KMS-11 (cell line): ENCODE results near the gene COL15A1.

Source experiments
- H2AFZ ChIP-seq: fragments of 200-600 bp; sonication (generic); 2 replicates; pipeline ENCODE4 v1.6.1; 2016; ENCODE audit warnings: antibody characterized with exemption, mixed run types, low read depth
- H3K27ac ChIP-seq: fragments of 200-600 bp; sonication (generic); 2 replicates; pipeline ENCODE4 v1.6.1; 2016; ENCODE audit warnings: mild to moderate bottlenecking, mixed run types
- H3K27me3 ChIP-seq: fragments of 200-600 bp; sonication (generic); 2 replicates; pipeline ENCODE4 v1.6.1; 2017; ENCODE audit warnings: mild to moderate bottlenecking, low read depth, mixed run types, moderate library complexity; ENCODE audit not compliant: insufficient read depth
- H3K36me3 ChIP-seq: fragments of 200-600 bp; sonication (generic); 2 replicates; pipeline ENCODE4 v1.6.1; 2017; ENCODE audit warnings: mild to moderate bottlenecking, mixed run types; ENCODE audit not compliant: insufficient read depth
- H3K4me1 ChIP-seq: fragments of 200-600 bp; sonication (generic); 2 replicates; pipeline ENCODE4 v1.6.1; 2016; ENCODE audit warnings: mild to moderate bottlenecking, low read depth, mixed run types; ENCODE audit not compliant: poor library complexity, severe bottlenecking
- H3K4me2 ChIP-seq: fragments of 200-600 bp; sonication (generic); 2 replicates; pipeline ENCODE4 v1.7.0; 2016; ENCODE audit warnings: mild to moderate bottlenecking, mixed run types
- H3K4me3 ChIP-seq: fragments of 200-600 bp; sonication (generic); IDR thresholded peaks from 2 replicates; pipeline ENCODE4 v1.6.1; 2017; ENCODE audit warnings: low read depth, low read length, mixed read lengths; ENCODE audit not compliant: insufficient read depth
- H3K79me2 ChIP-seq: fragments of 200-600 bp; sonication (generic); 2 replicates; pipeline ENCODE4 v1.6.1; 2016; ENCODE audit warnings: low read depth, mixed run types; ENCODE audit not compliant: insufficient read depth
- H3K9ac ChIP-seq: fragments of 200-600 bp; sonication (generic); 2 replicates; pipeline ENCODE4 v1.6.1; 2016; ENCODE audit warnings: mild to moderate bottlenecking, mixed run types
- H4K20me1 ChIP-seq: fragments of 200-600 bp; sonication (generic); 2 replicates; pipeline ENCODE4 v1.6.1; 2016; ENCODE audit warnings: mild to moderate bottlenecking, mixed run types; ENCODE audit not compliant: insufficient read depth
- CTCF ChIP-seq: fragments of 200-600 bp; sonication (generic); conservative IDR thresholded peaks from 2 replicates; pipeline ENCODE4 v1.6.1; 2017; ENCODE audit warnings: low read depth, mild to moderate bottlenecking, antibody characterized with exemption, low read length, moderate library complexity, mixed read lengths

The COL15A1 gene

GRCh38 chr9:99040251-99040900 lies 96.7 kb downstream of the COL15A1 start:
- no peaks in the 10 kb centered on the region for H3K36me3 ChIP-seq
- H3K9ac ChIP-seq = no peak overlapping the region
- peaks cover 42% of the 10 kb centered on the region for H3K4me1 ChIP-seq
- no peak overlapping the region for H3K27ac ChIP-seq
- no peak for TF ChIP-seq CTCF
- no peak overlapping the region for H2AFZ ChIP-seq
- peak overlapping the region; percentile 38; the same call in 1 of the 2 replicates for H3K4me2 ChIP-seq
- H3K79me2 ChIP-seq = no peaks in the 10 kb centered on the region
- no peak overlapping the region for H3K4me3 ChIP-seq
- H4K20me1 ChIP-seq = no peaks in the 10 kb centered on the region
- no peaks in the 10 kb centered on the region for H3K27me3 ChIP-seq

GRCh38 chr9:99040911-99041582 lies 97.3 kb downstream of the COL15A1 start:
- Histone ChIP-seq H3K36me3 (no peaks in the 10 kb centered on the region), H3K4me1 (peaks cover 36% of the 10 kb centered on the region), H3K27me3 (no peaks in the 10 kb centered on the region), H3K79me2 (no peaks in the 10 kb centered on the region), H3K27ac (no peak overlapping the region), H3K9ac (no peak overlapping the region), H3K4me2 (no peak overlapping the region), H4K20me1 (no peaks in the 10 kb centered on the region), H3K4me3 (no peak overlapping the region), H2AFZ (no peak overlapping the region)
- no peak for TF ChIP-seq CTCF

GRCh38 chr9:99041618-99042017 lies 97.9 kb downstream of the COL15A1 start:
- H3K4me3 ChIP-seq = no peak overlapping the region
- no peak overlapping the region for H2AFZ ChIP-seq
- H3K4me2 ChIP-seq = no peak overlapping the region
- TF ChIP-seq CTCF = no peak
- H3K9ac ChIP-seq = no peak overlapping the region
- no peaks in the 10 kb centered on the region for H3K36me3 ChIP-seq
- H3K27me3 ChIP-seq = no peaks in the 10 kb centered on the region
- H3K27ac ChIP-seq = no peak overlapping the region
- H3K4me1 ChIP-seq = peaks cover 30% of the 10 kb centered on the region
- H3K79me2 ChIP-seq = no peaks in the 10 kb centered on the region
- H4K20me1 ChIP-seq = no peaks in the 10 kb centered on the region

GRCh38 chr9:99042620-99043019 lies 98.9 kb downstream of the COL15A1 start:
- no peaks in the 10 kb centered on the region for H3K27me3 ChIP-seq
- H3K27ac ChIP-seq = no peak overlapping the region
- no peaks in the 10 kb centered on the region for H4K20me1 ChIP-seq
- no peak overlapping the region for H3K4me2 ChIP-seq
- H3K9ac ChIP-seq = no peak overlapping the region
- H3K36me3 ChIP-seq = no peaks in the 10 kb centered on the region
- no peaks in the 10 kb centered on the region for H3K79me2 ChIP-seq
- TF ChIP-seq CTCF = no peak
- H3K4me3 ChIP-seq = no peak overlapping the region
- peaks cover 30% of the 10 kb centered on the region for H3K4me1 ChIP-seq
- H2AFZ ChIP-seq = no peak overlapping the region
